GM19351 (cell line): ENCODE measurements around the gene STK32B.
"Not testable (repeated sequence)": the region's sequence is repeated elsewhere in the genome, so short reads cannot be mapped to it uniquely, and the experiment has no call there.

Experiments
- ATAC-seq: cut with Tn5 transposase; IDR thresholded peaks from one replicate; pipeline ENCODE4 v1.9.1; 2021; ENCODE audit warnings: mild to moderate bottlenecking, moderate library complexity; ENCODE audit not compliant: unreplicated experiment

STK32B gene

GRCh38 chr4:5066101-5066500, 14.8 kb downstream of the STK32B start:
- no peak for ATAC-seq

GRCh38 chr4:5066968-5067367, 15.7 kb downstream of the STK32B start:
- not testable (repeated sequence) for ATAC-seq

GRCh38 chr4:5067908-5068307, 16.6 kb downstream of the STK32B start:
- ATAC-seq = no peak

- no peak for ATAC-seq
These were observed 18.6 kb downstream of the STK32B start for GRCh38 chr4:5069901-5070300.

DNA sequence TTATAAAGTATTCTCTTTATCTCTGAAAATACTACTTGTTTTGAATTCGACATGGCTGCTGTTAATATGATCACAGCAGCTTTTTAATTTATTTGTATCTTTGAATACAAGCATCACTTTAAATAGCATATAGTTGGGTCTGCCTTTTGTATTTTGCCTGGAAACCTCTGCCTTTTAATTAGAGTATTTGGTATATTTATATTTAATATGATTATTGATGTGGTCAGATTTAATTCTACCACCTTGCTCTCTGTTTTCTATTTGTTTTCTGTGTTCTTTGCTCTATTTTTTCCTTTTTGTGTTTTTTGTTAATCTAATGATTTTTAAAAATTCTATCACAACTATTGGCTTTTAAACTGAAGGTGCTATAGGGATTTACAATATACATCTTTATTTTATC, 21.7 kb downstream of the STK32B start:
- no peak for ATAC-seq

DNA sequence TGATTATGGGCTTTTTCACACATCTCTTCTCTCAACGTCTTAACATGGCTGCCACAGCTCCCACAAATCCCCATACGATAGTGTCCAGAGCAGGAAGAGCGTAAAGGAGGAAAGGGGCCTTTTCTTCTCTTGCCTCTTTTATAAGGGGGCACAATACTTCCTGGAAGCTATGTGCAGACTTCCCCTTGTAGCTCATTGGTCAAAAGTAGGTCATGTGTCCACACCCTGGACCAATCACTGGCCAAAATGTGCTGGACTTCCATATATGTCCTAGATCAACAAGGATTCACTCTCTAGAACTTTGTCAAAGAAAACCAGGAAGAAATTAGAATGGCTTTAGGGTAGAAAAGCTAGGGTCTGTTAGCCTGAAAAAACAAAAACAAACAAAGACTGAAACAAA, 26.7 kb downstream of the STK32B start:
- no peak for ATAC-seq

- no peak for ATAC-seq
These were observed 28.3 kb downstream of the STK32B start for GRCh38 chr4:5079581-5079980.

DNA sequence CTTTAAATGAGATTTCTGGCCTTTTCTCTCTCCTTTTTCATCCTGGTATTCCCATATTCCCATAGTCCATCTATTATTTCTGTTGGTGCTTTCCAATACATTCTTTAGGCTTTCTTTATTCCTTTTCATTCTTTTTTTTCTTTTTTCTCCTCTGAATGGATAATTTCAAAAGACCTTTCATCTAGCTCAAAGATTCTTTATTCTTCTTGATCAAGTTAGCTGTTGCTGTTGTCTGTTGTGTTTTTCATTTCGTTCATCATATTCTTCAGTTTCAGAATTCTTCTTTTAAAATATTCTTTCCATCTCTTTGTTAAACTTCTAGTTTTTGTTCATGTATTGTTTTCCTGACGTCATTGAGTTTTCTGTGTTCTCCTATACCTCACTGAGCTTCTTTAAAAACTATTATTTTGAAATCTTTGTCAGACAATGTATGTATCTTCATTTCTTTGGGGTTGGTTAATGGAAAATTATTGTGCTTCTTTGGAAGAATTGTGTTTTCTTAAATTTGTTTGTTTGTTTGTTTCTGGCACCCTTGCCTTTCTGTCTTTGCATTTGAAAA, 30.2 kb downstream of the STK32B start:
- no peak for ATAC-seq

GRCh38 chr4:5082376-5082775, 31.1 kb downstream of the STK32B start:
- no peak for ATAC-seq

DNA sequence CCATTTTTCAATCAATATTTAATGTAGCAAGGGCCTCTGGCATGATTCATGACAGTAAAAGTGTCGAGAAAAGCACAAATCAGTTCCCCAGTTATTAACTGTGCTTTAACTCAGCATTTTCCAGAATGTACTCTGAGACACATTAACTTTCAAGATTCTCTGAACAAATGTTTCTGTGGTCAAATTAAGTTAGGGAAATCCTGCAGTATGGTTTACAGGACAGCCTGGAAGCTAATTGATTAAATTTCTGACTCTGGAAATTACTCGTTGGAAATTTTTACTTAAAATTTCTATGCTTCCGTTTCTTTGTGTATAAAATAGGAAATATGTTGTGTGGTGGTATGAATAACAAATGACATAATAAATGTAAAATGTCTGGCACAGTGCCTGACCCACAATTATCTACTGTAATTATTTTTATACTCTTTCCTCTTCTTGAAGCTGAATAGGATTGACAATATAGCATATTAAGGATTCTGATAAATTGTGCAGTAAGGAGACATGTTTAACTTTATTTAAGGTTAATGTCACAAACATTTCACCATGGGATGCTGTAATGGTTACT, 33.7 kb downstream of the STK32B start:
- ATAC-seq = no peak

- no peak for ATAC-seq
These were observed 35.3 kb downstream of the STK32B start for GRCh38 chr4:5086535-5086934.

DNA sequence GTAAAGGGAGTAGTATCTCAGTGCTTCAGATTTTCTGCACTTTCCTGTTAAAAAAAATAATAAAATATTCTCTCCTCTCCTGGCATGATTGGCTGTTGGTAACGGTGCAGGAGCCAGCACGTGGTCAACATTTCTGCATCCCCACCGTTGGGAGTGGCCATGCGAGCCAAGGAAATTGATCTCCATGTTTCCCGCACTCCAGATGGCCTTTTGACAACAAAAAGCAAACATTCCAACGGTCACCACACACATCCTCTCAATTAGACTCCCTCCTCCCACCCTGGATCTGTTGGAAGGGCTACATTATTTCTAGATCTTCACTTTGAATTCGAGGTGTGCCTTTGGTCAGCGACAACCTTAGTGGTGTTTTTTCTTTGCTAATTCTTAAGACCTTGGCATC, 45.0 kb downstream of the STK32B start:
- ATAC-seq = no peak

- no peak for ATAC-seq
These were observed 46.9 kb downstream of the STK32B start for GRCh38 chr4:5098176-5098575.

- no peak for ATAC-seq
These were observed 49.1 kb downstream of the STK32B start for GRCh38 chr4:5100336-5100735.

DNA sequence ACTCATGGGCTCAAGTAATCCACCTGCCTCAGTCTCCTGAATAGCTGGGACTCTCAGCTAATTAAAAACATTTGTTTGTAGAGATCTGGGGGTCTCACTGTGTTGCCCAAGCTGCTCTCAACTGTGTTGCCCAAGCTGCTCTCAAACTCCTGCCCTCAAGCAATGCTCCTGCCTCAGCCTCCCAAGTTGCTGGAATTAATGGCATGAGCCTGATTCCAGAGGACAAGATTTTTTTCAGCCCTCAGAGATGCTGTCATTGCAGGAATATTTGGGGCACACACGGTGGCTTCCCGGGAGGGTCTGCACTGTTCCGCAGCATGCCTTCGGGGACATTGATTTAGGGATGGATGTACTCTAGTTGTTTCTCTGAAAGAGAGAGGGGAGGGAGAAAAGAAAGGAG, 49.7 kb downstream of the STK32B start:
- ATAC-seq = no peak

- no peak for ATAC-seq
These were observed 50.3 kb downstream of the STK32B start for GRCh38 chr4:5101571-5101970.

GRCh38 chr4:5110901-5111300, 59.6 kb downstream of the STK32B start:
- no peak for ATAC-seq

DNA sequence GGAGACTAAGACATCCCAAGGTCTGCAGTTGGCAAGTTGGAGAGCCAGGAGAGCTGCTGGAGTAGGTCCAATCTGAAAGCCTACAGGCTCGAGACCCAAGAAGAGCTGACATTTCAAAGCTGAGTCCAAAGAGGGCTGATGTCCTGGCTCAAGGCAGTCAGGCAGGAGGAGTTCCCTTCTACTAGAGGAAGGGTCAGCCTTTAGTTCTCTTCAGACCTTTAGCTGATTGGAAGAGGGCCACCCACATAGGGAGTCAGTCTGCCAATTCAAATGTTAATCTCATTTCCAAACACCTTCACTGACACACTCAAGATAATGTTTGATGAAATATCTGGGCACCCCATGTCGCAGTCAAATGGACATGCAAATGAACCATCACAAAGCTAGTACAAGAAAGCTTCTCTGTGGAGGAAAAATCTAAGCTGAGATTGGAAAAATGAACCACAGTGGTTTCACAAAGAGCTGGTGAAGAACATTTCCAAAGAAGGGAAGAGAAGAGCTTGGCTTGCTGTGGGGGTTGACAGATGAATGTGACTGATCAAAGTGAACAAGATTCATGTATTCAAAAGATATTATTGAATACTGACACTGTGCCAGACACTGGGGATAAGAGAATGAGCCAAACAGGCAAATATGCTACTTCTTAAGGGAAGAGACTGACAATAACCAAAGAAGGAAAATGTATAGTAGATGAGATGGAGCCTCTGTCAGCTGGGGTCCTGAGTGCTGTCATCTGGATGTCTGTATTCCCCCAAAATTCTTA, 61.2 kb downstream of the STK32B start:
- no peak for ATAC-seq

DNA sequence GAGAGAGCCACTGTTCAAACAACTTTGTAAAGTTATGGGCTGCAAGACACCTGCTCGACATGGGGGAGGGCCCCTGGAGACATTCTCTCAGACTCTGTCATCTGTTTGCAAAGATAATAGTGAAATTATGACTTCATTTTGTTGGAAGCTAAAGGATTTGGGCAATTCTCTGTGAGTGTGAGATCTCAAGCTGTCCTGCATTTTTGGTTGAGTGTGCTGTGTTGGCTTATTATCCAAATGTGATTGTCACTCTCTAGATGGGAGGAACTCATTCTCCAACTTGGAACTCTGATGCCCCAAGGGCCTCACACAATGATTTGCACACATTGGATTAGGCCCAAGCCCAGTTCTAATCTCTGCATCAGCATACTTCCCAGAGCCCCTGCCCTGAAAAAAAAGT, 63.7 kb downstream of the STK32B start:
- ATAC-seq = no peak

- no peak for ATAC-seq
These were observed 67.0 kb downstream of the STK32B start for GRCh38 chr4:5118091-5118786.

- no peak for ATAC-seq
These were observed 67.9 kb downstream of the STK32B start for GRCh38 chr4:5118994-5119835.
